Measurements from ENCODE around the gene SMCP.

SMCP gene

GRCh38 chr1:152878042-152878441, at the start of gene SMCP:
SMCP (plus strand) TSS chr1:152878322; CDS start chr1:152884423, 6,101 bp downstream.
- no peak for DNase-seq

- DNase-seq, result no peak
These were observed 41.3 kb upstream of the SMCP start for GRCh38 chr1:152836870-152837269.

- DNase-seq, result no peak
These were observed 35.6 kb upstream of the SMCP start, which contains the start of gene LCE6A for GRCh38 chr1:152842556-152842955. LCE6A (plus strand) TSS chr1:152842856; CDS start chr1:152843521, 665 bp downstream.

- no peak for DNase-seq
These were observed 22.5 kb upstream of the SMCP start for GRCh38 chr1:152855661-152856060.

- DNase-seq, result no peak
These were observed 20.1 kb upstream of the SMCP start for GRCh38 chr1:152858062-152858461.

GRCh38 chr1:152859696-152860095, 18.4 kb upstream of the SMCP start, which contains the start of gene LCE7A:
LCE7A (plus strand) TSS chr1:152859996; CDS start chr1:152860698, 702 bp downstream.
- no peak for DNase-seq

GRCh38 chr1:152860129-152860528, 18.0 kb upstream of the SMCP start:
- DNase-seq, result no peak

- no peak for DNase-seq
These were observed 16.7 kb upstream of the SMCP start for GRCh38 chr1:152861374-152861773.

GRCh38 chr1:152864443-152864842, 13.7 kb upstream of the SMCP start:
- DNase-seq, result no peak

- DNase-seq, result no peak
These were observed 11.8 kb upstream of the SMCP start for GRCh38 chr1:152866321-152866720.

GRCh38 chr1:152869808-152870419, 8.2 kb upstream of the SMCP start:
- peak; percentile 46 for DNase-seq

- no peak for DNase-seq
These were observed 7.0 kb upstream of the SMCP start for GRCh38 chr1:152870831-152871730.

- DNase-seq, result no peak
These were observed 6.4 kb upstream of the SMCP start for GRCh38 chr1:152871731-152872126.

- no peak for DNase-seq
These were observed 4.6 kb upstream of the SMCP start for GRCh38 chr1:152873495-152873894.

GRCh38 chr1:152876827-152877226, 1.3 kb upstream of the SMCP start:
- DNase-seq, result no peak

GRCh38 chr1:152879559-152880198, 1.6 kb downstream of the SMCP start:
- no peak for DNase-seq

- DNase-seq, result no peak
These were observed 2.2 kb downstream of the SMCP start for GRCh38 chr1:152880316-152880715.

GRCh38 chr1:152880907-152881306, 2.8 kb downstream of the SMCP start:
- DNase-seq, result no peak

GRCh38 chr1:152884085-152884484, 6.0 kb downstream of the SMCP start:
- DNase-seq, result no peak

- no peak for DNase-seq
These were observed 6.4 kb downstream of the SMCP start for GRCh38 chr1:152884506-152884905.

GRCh38 chr1:152884966-152885624, 7.0 kb downstream of the SMCP start:
- no peak for DNase-seq

- DNase-seq, result no peak
These were observed 8.0 kb downstream of the SMCP start for GRCh38 chr1:152886085-152886484.
